Stimulated activated CD4-positive, alpha-beta T cell treated with anti-CD3 and anti-CD28 coated beads, Interleukin-15, amount 100 ng/mL, for 1 hour (primary cell): ENCODE data around the gene OR6B1.

Source experiments
- DNase-seq, 2 donors: peaks; one replicate each; pipeline ENCODE4 v3.0.0-alpha.2; 2020; ENCODE audit warnings: low read depth in 1 of 2, low spot score in 1 of 2

Gene OR6B1

GRCh38 chr7:144000020-144000419 lies at the start of gene OR6B1:
Gene OR6B1 (plus strand): TSS chr7:144000320. CDS start chr7:144003997, 3,677 bp downstream.
- no peak for DNase-seq

GRCh38 chr7:143953421-143953820 lies 46.7 kb upstream of the OR6B1 start:
- no peak for DNase-seq

GRCh38 chr7:143954135-143954534 lies 46.0 kb upstream of the OR6B1 start:
- DNase-seq: no peak

- no peak for DNase-seq
Observed at GRCh38 chr7:143954544-143954943, 45.6 kb upstream of the OR6B1 start, which contains the start of gene OR2F1. Gene OR2F1 (plus strand): TSS chr7:143954844. CDS start chr7:143959971, 5,127 bp downstream.

- no peak for DNase-seq
Observed at GRCh38 chr7:143958781-143959180, 41.3 kb upstream of the OR6B1 start.

- no peak for DNase-seq
Observed at GRCh38 chr7:143960813-143961610, 39.1 kb upstream of the OR6B1 start.

- DNase-seq: no peak
Observed at GRCh38 chr7:143965280-143965679, 34.8 kb upstream of the OR6B1 start.

GRCh38 chr7:143967398-143967797 lies 32.7 kb upstream of the OR6B1 start:
- DNase-seq: no peak

- DNase-seq: no peak
Observed at GRCh38 chr7:143973870-143974416, 26.2 kb upstream of the OR6B1 start.

- DNase-seq: no peak
Observed at GRCh38 chr7:143974459-143974858, 25.7 kb upstream of the OR6B1 start.

- no peak for DNase-seq
Observed at GRCh38 chr7:143975617-143976016, 24.5 kb upstream of the OR6B1 start.

- DNase-seq: no peak
Observed at GRCh38 chr7:143978585-143978984, 21.5 kb upstream of the OR6B1 start.

GRCh38 chr7:143979359-143979758 lies 20.8 kb upstream of the OR6B1 start:
- DNase-seq: no peak

GRCh38 chr7:143979998-143980397 lies 20.1 kb upstream of the OR6B1 start:
- DNase-seq: no peak

GRCh38 chr7:143980746-143981510 lies 19.2 kb upstream of the OR6B1 start:
- no peak for DNase-seq

- no peak for DNase-seq
Observed at GRCh38 chr7:143983960-143984359, 16.2 kb upstream of the OR6B1 start.

- no peak for DNase-seq
Observed at GRCh38 chr7:143987513-143987912, 12.6 kb upstream of the OR6B1 start.

- no peak for DNase-seq
Observed at GRCh38 chr7:143988976-143989745, 11.0 kb upstream of the OR6B1 start.

GRCh38 chr7:143992670-143993069 lies 7.5 kb upstream of the OR6B1 start:
- DNase-seq: no peak

GRCh38 chr7:143993924-143994323 lies 6.2 kb upstream of the OR6B1 start:
- no peak for DNase-seq

- no peak for DNase-seq
Observed at GRCh38 chr7:144001543-144001942, 1.4 kb downstream of the OR6B1 start.
